GM12864 (cell line): Measurements from ENCODE around the gene MPZL1.

ENCODE experiments used
- DNase-seq: peaks from one replicate; pipeline ENCODE4 v3.0.0-alpha.2; 2011; ENCODE audit warnings: low read depth
- H3K4me3 ChIP-seq: 2 replicates; pipeline ENCODE4 v1.5.1; 2011; ENCODE audit warnings: mild to moderate bottlenecking, low read depth, low read length, control low read depth
- CTCF ChIP-seq: IDR thresholded peaks from 2 replicates; pipeline ENCODE4 v1.5.1; 2011; ENCODE audit warnings: low read depth, mild to moderate bottlenecking, moderate library complexity, low read length, control low read depth, inconsistent platforms; ENCODE audit errors: missing control alignments

MPZL1 gene

GRCh38 chr1:167683226-167683625 is 38.6 kb upstream of the MPZL1 start:
- no peak for DNase-seq
- no peak overlapping the region for H3K4me3 ChIP-seq
- TF ChIP-seq CTCF, result no peak

- TF ChIP-seq CTCF, result no peak
- H3K4me3 ChIP-seq, result no peak overlapping the region
- no peak for DNase-seq
Observed at GRCh38 chr1:167683641-167684502, 37.9 kb upstream of the MPZL1 start.

DNA sequence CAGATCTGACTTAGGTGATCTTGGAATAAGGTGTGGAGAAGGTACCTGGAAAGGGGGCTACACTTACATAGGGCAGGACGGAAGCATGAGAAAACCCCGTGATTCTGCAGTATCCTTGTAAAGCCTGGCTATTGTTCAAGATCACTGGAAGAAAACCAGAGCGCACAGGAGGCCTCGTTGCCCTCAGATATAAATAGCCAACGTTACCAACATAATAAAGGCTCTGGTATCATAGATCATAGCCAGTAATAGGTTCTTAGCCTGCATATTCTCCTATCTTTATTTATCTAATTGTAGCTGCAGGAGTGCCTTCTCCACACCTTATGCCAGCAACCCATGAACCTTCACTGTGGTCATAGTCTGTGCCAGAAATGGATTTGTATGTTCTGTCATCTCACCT is 35.9 kb upstream of the MPZL1 start:
- H3K4me3 ChIP-seq, result no peak overlapping the region
- DNase-seq, result no peak
- TF ChIP-seq CTCF, result no peak

DNA sequence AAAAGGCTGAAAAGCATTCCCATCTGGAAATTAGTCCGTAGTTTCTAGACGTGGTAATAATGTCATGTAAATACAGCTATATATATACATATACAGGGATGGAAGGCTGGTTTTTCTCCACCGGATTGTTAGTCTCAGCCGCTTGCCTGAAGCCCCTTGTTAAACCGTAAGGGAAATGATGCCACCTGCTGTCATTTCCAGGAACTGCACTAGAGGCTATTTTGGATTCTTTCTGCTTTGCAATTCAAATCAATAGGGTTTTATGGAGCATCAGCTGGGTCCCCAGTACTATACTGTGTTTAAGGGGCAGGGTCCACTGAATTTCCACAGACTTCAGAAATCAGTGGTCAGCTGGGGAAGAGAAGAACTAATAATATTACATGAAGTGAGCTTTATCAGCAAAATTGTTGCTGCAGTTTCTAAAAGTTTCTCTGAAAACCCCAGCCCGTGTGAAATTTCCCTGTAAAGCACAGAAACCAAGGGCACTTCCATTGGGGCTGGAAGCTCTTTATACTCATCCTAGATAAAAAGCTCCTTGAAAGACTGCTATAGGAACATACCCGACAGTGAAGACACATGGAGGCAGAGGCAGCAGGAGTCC is 33.8 kb upstream of the MPZL1 start:
- peak; percentile 82 for TF ChIP-seq CTCF
- peak; percentile 77 for DNase-seq
- H3K4me3 ChIP-seq, result no peak overlapping the region

GRCh38 chr1:167689567-167689920 is 32.2 kb upstream of the MPZL1 start:
- no peak overlapping the region for H3K4me3 ChIP-seq
- DNase-seq, result no peak
- TF ChIP-seq CTCF, result no peak

- no peak overlapping the region for H3K4me3 ChIP-seq
- DNase-seq, result no peak
- TF ChIP-seq CTCF, result no peak
Observed at GRCh38 chr1:167690053-167690452, 31.7 kb upstream of the MPZL1 start.
